D721Med (cell line): Measurements from ENCODE around the gene RAB12.
"Not testable (repeated sequence)": the region's sequence is repeated elsewhere in the genome, so short reads cannot be mapped to it uniquely, and the experiment has no call there.

ENCODE experiments used
- DNase-seq: peaks from one replicate; pipeline ENCODE4 v3.0.0; 2011; ENCODE audit warnings: low spot score; ENCODE audit not compliant: insufficient read length
- FAIRE-seq: peaks from 2 replicates; lab custom pipeline; 2011; peaks lifted over from hg19 to GRCh38; lab: Jason Lieb, UNC
- TF ChIP-seq, protein P1 (sequence below): IDR thresholded peaks from 2 replicates; pipeline ENCODE4 v1.5.1; 2012; ENCODE audit warnings: mild to moderate bottlenecking, control low read depth; ENCODE audit not compliant: insufficient read depth; ENCODE audit errors: missing control alignments

Gene RAB12

DNA sequence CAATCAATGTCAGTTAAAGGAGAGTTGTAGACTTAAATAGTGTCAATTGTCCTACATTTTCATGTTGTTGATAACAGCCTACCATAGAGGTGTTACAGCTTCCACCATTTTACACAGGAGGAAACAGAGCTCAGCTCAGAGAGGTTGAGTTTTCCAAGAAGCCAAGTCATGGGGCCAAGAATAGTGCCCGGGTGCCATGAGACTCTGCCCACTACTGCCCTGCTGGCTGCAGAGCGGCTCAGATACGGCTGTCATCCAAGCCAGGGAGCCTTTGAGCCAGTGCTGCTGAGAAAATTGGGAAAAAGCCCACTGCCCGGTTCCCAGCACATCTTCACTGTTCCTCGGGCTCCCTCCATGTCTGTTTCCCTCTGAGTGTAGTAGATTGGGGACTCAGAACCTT, 22.0 kb downstream of the RAB12 start:
- TF ChIP-seq, protein P1, sequence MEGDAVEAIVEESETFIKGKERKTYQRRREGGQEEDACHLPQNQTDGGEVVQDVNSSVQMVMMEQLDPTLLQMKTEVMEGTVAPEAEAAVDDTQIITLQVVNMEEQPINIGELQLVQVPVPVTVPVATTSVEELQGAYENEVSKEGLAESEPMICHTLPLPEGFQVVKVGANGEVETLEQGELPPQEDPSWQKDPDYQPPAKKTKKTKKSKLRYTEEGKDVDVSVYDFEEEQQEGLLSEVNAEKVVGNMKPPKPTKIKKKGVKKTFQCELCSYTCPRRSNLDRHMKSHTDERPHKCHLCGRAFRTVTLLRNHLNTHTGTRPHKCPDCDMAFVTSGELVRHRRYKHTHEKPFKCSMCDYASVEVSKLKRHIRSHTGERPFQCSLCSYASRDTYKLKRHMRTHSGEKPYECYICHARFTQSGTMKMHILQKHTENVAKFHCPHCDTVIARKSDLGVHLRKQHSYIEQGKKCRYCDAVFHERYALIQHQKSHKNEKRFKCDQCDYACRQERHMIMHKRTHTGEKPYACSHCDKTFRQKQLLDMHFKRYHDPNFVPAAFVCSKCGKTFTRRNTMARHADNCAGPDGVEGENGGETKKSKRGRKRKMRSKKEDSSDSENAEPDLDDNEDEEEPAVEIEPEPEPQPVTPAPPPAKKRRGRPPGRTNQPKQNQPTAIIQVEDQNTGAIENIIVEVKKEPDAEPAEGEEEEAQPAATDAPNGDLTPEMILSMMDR: no peak
- FAIRE-seq (no peak), DNase-seq (no peak)

GRCh38 chr18:8632386-8632785, 23.1 kb downstream of the RAB12 start:
- DNase-seq (no peak), FAIRE-seq (no peak)
- TF ChIP-seq, protein P1: no peak

- DNase-seq: no peak
- TF ChIP-seq, protein P1: no peak
- no peak for FAIRE-seq
Measured at GRCh38 chr18:8634508-8634907, 25.3 kb downstream of the RAB12 start.

DNA sequence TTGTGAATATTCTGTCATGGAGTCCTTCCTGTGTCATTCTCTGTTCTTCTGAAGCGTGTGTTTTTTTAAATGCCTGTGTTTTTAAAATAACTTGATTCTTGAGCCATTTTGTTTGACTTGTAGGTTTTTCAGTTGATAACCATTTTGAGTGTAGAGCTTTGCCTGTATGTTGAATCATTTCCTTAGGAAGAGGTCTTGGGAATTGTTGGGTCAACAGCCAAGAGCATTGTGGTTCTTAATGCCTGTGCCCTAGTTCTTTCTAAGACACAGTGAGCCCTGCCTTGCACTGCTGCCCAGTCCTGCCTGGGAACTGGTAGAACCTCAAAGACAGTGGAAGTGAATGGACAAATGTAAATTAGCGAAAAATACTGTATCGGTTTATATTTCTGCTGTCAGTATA, 25.9 kb downstream of the RAB12 start:
- no peak for FAIRE-seq
- no peak for DNase-seq
- TF ChIP-seq, protein P1: no peak

- TF ChIP-seq, protein P1: no peak
- no peak for FAIRE-seq
Measured at GRCh38 chr18:8639762-8640161, 30.5 kb downstream of the RAB12 start.

GRCh38 chr18:8643326-8643878, 34.2 kb downstream of the RAB12 start:
- DNase-seq: no peak
- FAIRE-seq: no peak
- TF ChIP-seq, protein P1: no peak

More at GRCh38 chr18:8639762-8640161, 30.5 kb downstream of the RAB12 start:
- DNase-seq: no peak

DNA sequence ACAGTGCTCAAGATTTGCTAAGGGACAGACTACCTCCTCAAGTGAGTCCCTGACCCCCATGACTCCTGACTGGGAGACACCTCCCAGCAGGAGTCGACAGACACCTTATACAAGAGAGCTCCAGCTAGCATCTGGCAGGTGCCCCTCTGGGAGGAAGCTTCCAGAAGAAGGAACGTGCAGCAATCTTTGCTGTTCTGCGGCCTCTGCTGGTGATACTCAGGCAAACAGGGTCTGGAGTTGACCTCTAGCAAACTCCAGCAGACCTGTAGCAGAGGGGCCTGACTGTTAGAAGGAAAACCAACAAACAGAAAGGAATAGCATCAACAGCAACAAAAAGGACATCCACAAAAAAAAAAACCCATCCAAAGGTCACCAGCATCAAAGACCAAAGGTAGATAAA, 38.1 kb downstream of the RAB12 start:
- FAIRE-seq: not testable (repeated sequence)

DNA sequence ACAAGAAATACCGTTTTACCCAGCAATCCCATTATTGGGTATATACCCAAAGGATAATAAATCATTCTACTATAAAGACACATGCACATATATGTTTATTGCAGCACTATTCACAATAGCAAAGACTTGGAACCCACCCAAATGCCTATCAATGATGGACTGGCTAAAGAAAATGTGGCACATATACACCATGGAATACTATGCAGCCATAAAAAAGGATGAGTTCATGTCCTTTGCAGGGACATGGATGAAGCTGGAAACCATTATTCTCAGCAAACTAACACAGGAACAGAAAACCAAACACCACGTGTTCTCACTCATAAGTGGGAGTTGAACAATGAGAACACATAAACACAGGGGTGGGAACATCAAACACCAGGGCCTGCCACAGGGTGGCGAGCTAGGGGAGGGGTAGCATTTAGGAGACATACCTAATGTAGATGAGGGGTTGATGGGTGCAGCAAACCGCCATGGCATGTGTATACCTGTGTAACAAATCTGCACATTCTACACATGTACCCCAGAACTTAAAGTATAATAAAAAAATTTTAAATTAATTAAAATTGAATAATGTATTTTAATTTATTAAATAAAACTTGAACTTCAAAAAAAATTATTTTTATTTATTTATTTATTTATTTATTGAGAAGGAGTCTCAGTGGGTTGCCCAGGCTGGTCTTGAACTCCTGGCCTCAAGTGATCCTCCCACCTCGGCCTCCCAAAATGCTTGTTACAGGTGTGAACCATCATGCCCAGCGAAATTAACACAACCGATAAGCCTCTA, 42.4 kb downstream of the RAB12 start:
- FAIRE-seq, DNase-seq: not testable (repeated sequence)

More for the DNA sequence above, 38.1 kb downstream of the RAB12 start:
- not testable (repeated sequence) for DNase-seq
